ENCODE data around the gene NEXMIF.
"Not testable (repeated sequence)": the region's sequence is repeated elsewhere in the genome, so short reads cannot be mapped to it uniquely, and the experiment has no call there.

GRCh38 chrX:74701343-74701742 lies 223.9 kb downstream of the NEXMIF start:
- TF ChIP-seq, protein P1, sequence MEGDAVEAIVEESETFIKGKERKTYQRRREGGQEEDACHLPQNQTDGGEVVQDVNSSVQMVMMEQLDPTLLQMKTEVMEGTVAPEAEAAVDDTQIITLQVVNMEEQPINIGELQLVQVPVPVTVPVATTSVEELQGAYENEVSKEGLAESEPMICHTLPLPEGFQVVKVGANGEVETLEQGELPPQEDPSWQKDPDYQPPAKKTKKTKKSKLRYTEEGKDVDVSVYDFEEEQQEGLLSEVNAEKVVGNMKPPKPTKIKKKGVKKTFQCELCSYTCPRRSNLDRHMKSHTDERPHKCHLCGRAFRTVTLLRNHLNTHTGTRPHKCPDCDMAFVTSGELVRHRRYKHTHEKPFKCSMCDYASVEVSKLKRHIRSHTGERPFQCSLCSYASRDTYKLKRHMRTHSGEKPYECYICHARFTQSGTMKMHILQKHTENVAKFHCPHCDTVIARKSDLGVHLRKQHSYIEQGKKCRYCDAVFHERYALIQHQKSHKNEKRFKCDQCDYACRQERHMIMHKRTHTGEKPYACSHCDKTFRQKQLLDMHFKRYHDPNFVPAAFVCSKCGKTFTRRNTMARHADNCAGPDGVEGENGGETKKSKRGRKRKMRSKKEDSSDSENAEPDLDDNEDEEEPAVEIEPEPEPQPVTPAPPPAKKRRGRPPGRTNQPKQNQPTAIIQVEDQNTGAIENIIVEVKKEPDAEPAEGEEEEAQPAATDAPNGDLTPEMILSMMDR (IDR thresholded peaks at IDR 0.05; ENCODE audit: poor library complexity) = not testable (repeated sequence)
- not testable (repeated sequence) for TF ChIP-seq EZH2 (IDR thresholded peaks at IDR 0.05; ENCODE audit: borderline replicate concordance); EZH2phosphoT487 (IDR thresholded peaks at IDR 0.05; ENCODE audit: low read depth, severe bottlenecking, unreplicated experiment)
